Adrenal gland (tissue), 5 donors: ENCODE results near the gene ATP13A1.

ENCODE experiments used
- POLR2A ChIP-seq, 2 donors: fragments of 450-650 bp; IDR thresholded peaks; one replicate each; pipeline ENCODE4 v1.6.1; 2017; ENCODE audit warnings: antibody characterized with exemption in 2 of 2, mild to moderate bottlenecking in 2 of 2, moderate library complexity in 1 of 2
- TF ChIP-seq, protein P1 (sequence below), 6 experiments: fragments of 450-650 bp in 4 of 6; fragments of 200-600 bp in 2 of 6; sonication (generic) in 1 of 6; IDR thresholded peaks; 1 replicate in 5 of 6; 2 replicates in 1 of 6; pipeline versions ENCODE4 v1.5.1 to v1.8.0; 2016 to 2021; ENCODE audit warnings: antibody characterized with exemption in 6 of 6, mild to moderate bottlenecking in 2 of 6, moderate library complexity in 1 of 6
- donor health status: DM: no; HTN: no; CAD: no.

DNA sequence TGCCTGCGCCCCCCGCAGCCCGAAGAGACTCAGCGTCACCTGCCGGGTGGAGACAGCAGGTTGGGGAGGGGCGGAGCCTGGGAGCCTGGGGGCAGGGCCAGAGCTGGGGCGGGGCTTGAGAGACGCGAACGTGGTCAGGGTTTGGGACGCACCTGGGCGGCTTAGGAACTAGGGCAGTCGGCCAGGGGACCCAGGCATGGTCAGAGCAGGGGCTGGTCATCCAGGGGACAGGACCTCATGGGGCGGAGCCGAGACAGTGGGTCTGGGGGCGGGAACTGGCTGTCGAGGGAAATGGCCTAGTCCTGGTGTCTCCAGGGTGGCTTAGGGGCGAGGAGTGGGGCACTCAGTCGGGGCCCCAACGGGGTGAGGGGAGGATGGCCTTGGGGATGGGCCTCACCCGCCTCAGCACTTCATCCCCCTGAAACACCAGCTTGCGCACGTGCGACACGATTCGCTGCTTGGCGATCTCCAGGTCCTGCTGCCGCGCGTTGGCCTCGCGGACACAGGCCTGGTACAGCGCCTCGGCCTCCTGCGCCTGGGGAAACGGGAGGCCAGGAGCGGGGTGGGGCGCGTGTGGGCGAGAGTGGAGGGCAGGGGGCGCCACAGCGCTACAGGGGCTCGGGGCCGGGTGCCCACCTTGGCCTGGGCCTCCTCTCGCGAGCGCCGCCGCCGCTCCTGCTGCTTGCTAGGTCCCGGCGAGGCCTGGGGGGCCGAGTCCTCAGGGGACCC, 25.8 kb downstream of the ATP13A1 start:
- TF ChIP-seq, protein P1, sequence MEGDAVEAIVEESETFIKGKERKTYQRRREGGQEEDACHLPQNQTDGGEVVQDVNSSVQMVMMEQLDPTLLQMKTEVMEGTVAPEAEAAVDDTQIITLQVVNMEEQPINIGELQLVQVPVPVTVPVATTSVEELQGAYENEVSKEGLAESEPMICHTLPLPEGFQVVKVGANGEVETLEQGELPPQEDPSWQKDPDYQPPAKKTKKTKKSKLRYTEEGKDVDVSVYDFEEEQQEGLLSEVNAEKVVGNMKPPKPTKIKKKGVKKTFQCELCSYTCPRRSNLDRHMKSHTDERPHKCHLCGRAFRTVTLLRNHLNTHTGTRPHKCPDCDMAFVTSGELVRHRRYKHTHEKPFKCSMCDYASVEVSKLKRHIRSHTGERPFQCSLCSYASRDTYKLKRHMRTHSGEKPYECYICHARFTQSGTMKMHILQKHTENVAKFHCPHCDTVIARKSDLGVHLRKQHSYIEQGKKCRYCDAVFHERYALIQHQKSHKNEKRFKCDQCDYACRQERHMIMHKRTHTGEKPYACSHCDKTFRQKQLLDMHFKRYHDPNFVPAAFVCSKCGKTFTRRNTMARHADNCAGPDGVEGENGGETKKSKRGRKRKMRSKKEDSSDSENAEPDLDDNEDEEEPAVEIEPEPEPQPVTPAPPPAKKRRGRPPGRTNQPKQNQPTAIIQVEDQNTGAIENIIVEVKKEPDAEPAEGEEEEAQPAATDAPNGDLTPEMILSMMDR (IDR thresholded peaks at IDR 0.05), result no peak
- no peak for TF ChIP-seq POLR2A (IDR thresholded peaks at IDR 0.05)
